OCI-LY1 (cell line): ENCODE results near the gene RAD23A.

Source experiments
- EZH2 ChIP-seq: fragments of 200-600 bp; sonication (generic), shearing (Covaris generic); IDR thresholded peaks from 2 replicates; pipeline ENCODE4 v1.8.0; 2017; ENCODE audit warnings: borderline replicate concordance, mixed run types, mild to moderate bottlenecking, antibody characterized with exemption, low read length, moderate library complexity, mixed read lengths
- TF ChIP-seq, protein P1 (sequence below): fragments of 200-600 bp; sonication (generic), shearing (Covaris generic); IDR thresholded peaks from 2 replicates; pipeline ENCODE4 v1.5.1; 2017; ENCODE audit warnings: mild to moderate bottlenecking, antibody characterized with exemption, low read length, moderate library complexity, mixed read lengths

DNA sequence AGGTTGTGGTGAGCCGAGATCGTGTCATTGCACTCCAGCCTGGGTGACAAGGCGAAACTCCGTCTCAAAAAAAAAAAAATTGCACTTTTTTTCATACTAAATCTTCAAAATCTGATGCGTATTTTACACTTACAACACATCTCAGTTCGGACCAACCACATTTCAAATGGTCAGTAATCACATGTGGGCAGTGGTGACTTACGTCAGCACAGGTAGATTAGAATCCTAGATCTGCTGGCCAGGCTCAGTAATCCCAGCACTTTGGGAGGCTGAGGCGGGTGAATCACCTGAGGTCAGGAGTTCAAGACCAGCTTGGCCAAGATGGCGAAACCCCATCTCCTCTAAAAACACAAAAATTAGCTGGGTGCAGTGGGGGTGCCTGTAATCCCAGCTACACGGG is 10.6 kb upstream of the RAD23A start:
- TF ChIP-seq, protein P1, sequence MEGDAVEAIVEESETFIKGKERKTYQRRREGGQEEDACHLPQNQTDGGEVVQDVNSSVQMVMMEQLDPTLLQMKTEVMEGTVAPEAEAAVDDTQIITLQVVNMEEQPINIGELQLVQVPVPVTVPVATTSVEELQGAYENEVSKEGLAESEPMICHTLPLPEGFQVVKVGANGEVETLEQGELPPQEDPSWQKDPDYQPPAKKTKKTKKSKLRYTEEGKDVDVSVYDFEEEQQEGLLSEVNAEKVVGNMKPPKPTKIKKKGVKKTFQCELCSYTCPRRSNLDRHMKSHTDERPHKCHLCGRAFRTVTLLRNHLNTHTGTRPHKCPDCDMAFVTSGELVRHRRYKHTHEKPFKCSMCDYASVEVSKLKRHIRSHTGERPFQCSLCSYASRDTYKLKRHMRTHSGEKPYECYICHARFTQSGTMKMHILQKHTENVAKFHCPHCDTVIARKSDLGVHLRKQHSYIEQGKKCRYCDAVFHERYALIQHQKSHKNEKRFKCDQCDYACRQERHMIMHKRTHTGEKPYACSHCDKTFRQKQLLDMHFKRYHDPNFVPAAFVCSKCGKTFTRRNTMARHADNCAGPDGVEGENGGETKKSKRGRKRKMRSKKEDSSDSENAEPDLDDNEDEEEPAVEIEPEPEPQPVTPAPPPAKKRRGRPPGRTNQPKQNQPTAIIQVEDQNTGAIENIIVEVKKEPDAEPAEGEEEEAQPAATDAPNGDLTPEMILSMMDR, result no peak
- no peak for TF ChIP-seq EZH2
